ENCODE data around the gene GXYLT2. TPM values are rescaled to one million over a fixed set of nuclear protein-coding genes. Genes with fewer than 3 reads are reported as not detected.

GXYLT2 gene
- total RNA-seq, 1 donor from 2014 or later = 10.1 TPM

Small RNAs within 50 kb of the gene (small RNA-seq; reads per million reads assigned to genes)
- gene RF00017 = not detected

Other genes starting within 250 kb of the GXYLT2 start
- gene SHQ1, start 39.6 kb upstream of the GXYLT2 start, total RNA-seq = 12.3 TPM
- gene PPP4R2, start 108.8 kb downstream of the GXYLT2 start, total RNA-seq = 24.3 TPM
- gene EBLN2, start 173.6 kb downstream of the GXYLT2 start, total RNA-seq = 6.4 TPM